NB4 (cell line): ENCODE data around the gene EHD2.
"Not testable (repeated sequence)": the region's sequence is repeated elsewhere in the genome, so short reads cannot be mapped to it uniquely, and the experiment has no call there.

ENCODE experiments used
- DNase-seq: peaks from one replicate; pipeline ENCODE4 v3.0.0; 2010; ENCODE audit warnings: low read depth
- H3K4me3 ChIP-seq: one replicate; pipeline ENCODE4 v1.5.1; 2011; ENCODE audit warnings: mild to moderate bottlenecking, low read depth, low read length, moderate library complexity
- CTCF ChIP-seq: IDR thresholded peaks from one replicate; pipeline ENCODE4 v1.5.1; 2012; ENCODE audit warnings: low read depth, low read length
- MAX ChIP-seq: IDR thresholded peaks from 2 replicates; pipeline ENCODE4 v1.6.1; 2011; ENCODE audit warnings: low read depth, low read length
- MYC ChIP-seq: IDR thresholded peaks from 2 replicates; pipeline ENCODE4 v1.6.1; 2011; ENCODE audit warnings: low read depth, low read length
- POLR2A ChIP-seq: IDR thresholded peaks from 2 replicates; pipeline ENCODE4 v1.6.1; 2011; ENCODE audit warnings: mild to moderate bottlenecking; ENCODE audit not compliant: insufficient read length; ENCODE audit errors: extremely low read depth

The EHD2 gene

GRCh38 chr19:47786566-47786965 lies 73.3 kb downstream of the EHD2 start:
- no peak overlapping the region for H3K4me3 ChIP-seq
- TF ChIP-seq MAX = no peak
- TF ChIP-seq POLR2A = no peak
- TF ChIP-seq MYC = no peak
- no peak for TF ChIP-seq CTCF
- DNase-seq = no peak

GRCh38 chr19:47787307-47787706 lies 74.1 kb downstream of the EHD2 start:
- H3K4me3 ChIP-seq, DNase-seq: not testable (repeated sequence)

GRCh38 chr19:47789811-47790210 lies 76.6 kb downstream of the EHD2 start:
- DNase-seq = not testable (repeated sequence)

GRCh38 chr19:47790398-47790814 lies 77.2 kb downstream of the EHD2 start:
- peak; percentile 91 for DNase-seq
- TF ChIP-seq CTCF (peak; percentile 100), MAX (no peak)
- H3K4me3 ChIP-seq = no peak overlapping the region

More at GRCh38 chr19:47789811-47790210, 76.6 kb downstream of the EHD2 start:
- not testable (repeated sequence) for H3K4me3 ChIP-seq

- TF ChIP-seq CTCF (no peak), MYC (no peak), POLR2A (no peak), MAX (no peak)
- no peak overlapping the region for H3K4me3 ChIP-seq
- DNase-seq = no peak
Observed at GRCh38 chr19:47792616-47793015, 79.4 kb downstream of the EHD2 start.
